GM03348 (cell line): ENCODE data around the gene ULBP2.
"Not testable (repeated sequence)": the region's sequence is repeated elsewhere in the genome, so short reads cannot be mapped to it uniquely, and the experiment has no call there.

Source experiments
- DNase-seq: peaks from one replicate; pipeline ENCODE4 v3.0.0; 2012; ENCODE audit warnings: low spot score

The ULBP2 gene

DNA sequence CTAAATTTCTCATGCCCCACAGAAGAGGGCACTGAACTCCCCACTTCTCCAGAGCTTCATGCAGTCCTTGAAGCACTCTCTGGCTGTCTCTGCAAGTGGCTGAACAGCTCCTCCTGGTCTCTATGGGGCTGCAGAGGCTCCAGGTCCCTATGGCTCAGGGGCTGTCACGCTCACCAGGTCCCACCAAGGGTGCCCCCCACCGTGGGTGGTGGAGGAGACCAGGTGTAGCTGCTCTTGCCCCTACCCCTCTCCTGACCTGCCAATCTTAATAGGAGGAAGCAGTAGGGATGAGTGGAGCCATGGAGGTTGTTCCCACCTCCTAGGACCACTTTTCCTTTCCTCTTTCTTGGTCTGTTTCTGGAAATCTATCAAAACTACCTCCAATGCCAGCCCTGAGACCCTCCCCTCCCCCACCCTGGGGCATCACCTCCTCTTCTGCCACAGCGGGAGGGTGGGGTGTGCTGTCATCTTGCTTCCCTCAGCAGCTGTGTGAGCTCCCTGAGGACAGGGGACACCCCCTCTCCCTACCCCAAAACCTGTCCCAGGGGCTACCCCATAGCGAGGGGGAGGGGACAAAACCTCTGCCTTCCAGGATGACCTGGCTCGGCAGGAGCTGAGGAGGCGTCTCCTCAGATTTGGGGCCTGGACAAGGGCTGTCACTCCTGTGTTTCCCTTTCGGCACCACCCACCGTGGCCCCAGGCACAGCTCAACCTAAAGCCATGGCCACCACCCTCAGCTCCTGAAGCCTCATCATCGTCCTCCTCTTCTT, 31.9 kb upstream of the ULBP2 start:
- DNase-seq = no peak

DNA sequence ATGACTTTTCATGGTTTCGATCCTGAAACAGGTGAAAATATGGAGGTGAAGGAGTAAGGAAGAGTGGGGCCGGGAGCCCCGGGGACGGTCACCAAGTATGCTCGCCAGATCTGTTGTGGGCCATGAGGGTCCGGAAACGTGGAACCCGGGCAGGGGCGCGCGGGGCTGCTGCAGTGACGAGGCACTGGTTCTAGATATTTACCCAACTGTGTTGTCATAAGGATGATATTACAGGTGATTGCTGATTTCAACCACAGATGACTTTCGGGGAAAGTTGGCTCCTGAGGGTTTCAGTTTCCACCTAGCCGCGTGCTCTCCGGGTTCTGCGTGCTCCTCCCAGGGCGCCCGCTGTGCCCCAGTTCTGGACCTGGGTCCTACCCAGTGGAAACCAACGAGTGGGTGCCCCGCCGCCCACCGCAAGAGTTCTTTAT, 31.1 kb upstream of the ULBP2 start:
- DNase-seq = no peak

DNA sequence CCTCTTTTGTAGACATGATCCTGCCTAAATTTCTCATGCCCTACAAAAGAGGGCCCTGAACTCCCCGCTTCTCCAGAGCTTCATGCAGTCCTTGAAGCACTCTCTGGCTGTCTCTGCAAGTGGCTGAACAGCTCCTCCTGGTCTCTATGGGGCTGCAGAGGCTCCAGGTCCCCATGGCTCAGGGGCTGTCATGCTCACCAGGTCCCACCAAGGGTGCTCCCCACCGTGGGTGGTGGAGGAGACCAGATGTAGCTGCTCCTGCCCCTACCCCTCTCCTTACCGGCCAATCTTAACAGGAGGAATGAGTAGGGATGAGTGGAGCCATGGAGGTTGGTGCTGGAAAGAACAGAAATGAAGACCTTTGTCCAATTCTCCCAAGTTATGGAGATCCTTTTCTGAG, 29.1 kb upstream of the ULBP2 start:
- DNase-seq = not testable (repeated sequence)

GRCh38 chr6:149913085-149913484, 28.7 kb upstream of the ULBP2 start:
- DNase-seq = no peak

DNA sequence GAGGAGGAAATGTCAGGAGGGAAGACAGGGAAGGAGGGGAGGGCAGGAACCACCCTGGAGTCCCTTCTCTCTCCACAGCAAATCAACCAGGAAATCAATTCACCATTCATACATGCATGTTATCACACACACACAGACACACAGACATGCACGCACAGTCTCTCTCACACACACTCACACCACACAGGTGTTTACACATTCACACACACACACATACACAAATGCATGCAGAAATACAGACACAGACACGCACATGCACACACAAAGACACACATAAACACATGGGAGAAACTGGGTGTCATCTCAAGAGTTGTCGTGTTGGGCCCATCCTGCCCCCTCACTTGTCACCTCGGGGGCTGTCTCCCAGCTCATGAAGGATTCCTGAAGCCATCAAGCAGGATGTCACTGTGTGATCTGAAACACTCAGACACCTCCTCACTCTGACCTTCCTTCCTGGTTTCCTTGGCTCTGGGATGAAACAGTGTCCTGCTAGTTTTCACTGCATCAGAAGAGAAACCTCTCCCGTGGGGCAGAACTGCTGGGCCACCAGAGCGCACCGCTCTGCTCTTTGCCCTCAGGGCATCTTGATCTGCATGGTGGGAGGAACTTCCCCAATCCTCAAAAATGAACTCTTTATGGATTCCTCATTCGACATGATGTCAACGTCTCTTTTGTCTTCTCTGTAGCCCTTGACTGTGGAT, 28.1 kb upstream of the ULBP2 start:
- DNase-seq = no peak

GRCh38 chr6:149915970-149916865, 25.6 kb upstream of the ULBP2 start:
- no peak for DNase-seq

- no peak for DNase-seq
These were observed 24.1 kb upstream of the ULBP2 start for GRCh38 chr6:149917679-149918078.

DNA sequence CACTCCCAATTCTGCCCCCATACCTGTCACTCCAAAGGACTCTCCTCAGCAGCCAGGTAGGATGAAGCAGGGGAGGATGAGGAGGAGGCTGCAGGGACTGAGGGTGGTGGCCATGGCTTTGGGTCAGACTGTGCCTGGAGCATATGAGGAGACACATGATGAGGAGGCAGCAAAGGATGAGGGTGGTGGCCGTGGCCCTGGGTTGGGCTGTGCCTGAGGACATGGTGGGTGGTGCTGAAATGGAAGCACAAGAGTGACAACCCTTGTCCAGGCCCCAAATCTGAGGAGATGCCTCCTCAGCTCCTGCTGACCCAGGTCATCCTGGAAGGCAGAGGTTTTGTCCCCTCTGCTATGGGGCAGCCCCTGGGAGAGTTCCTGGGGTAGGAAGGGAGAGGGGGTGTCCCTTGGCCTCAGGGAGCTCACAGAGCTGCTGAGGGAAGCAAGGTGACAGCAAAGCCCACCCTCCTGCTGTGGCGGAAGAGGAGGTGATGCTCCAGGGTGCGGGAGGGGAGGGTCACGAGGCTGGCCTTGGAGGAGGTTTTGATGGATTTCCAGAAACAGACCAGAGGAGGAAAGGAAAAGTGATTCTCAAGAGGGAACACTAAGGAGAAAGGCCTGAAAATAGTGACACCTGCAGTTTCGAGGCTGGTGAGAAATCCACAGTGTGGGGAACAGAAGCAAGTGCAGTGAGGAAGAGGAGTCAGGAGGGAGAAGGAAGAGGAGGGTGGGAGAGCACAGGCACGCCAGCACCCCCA, 23.5 kb upstream of the ULBP2 start:
- no peak for DNase-seq

DNA sequence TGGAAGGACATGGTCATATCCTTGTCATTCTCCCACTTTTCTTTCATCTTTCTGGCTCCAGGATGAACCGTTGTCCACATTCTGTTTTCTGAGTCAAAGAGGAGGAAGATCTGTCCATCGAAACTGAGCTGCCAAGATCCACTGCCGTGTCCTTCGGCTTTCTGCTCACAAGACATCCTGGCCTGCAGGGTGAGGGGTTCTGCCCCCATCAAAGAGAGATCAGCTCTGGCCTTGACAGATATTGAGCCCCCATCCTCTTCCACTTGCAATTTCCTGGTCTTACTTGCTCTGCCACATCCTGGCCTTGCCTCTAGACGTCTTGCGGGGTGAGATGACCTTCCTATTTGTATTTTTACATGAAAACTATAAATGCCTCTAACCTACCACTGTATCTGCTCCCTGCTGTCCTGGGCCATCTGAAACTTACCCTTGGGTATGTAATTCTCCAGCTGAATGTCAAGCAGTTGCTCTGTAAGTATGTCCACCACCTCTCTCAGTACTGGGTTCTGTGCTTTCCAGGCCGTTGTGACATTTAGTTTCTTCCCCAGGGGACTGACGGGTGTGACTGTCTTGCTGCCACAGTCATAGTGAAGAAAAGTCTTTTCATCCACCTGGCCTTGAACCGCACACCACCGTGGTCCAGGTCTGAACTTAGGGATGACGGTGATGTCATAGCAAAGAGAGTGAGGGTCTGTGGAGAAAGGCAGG, 22.5 kb upstream of the ULBP2 start:
- not testable (repeated sequence) for DNase-seq

DNA sequence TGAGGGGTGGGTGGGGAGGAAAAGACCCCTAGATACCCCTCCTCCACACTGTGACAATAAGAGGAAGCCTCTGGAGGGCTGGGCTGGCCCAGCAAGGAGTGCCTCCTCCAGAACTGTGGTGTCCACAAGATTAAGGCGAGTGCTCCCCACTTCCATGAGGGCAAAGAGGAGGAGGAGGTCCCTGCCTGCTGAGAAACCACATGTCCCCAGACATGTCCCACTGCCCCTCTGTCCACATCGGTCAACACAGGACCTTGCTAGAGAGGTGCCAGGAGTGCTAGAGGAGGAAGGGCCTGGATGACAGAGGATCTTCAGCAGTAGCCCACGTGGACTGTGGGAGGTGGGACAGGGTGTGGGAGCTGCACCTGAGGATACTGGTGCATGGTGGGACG, 22.0 kb upstream of the ULBP2 start:
- DNase-seq = no peak

- no peak for DNase-seq
These were observed 20.5 kb upstream of the ULBP2 start for GRCh38 chr6:149921361-149921760.

- not testable (repeated sequence) for DNase-seq
These were observed 19.7 kb upstream of the ULBP2 start for GRCh38 chr6:149922091-149922490.

GRCh38 chr6:149922642-149923326, 19.0 kb upstream of the ULBP2 start, which contains the start of gene RAET1G:
TSS of gene RAET1G (minus strand) at chr6:149923121. CDS start at chr6:149923010, 111 bp downstream.
- peak; percentile 97 for DNase-seq

DNA sequence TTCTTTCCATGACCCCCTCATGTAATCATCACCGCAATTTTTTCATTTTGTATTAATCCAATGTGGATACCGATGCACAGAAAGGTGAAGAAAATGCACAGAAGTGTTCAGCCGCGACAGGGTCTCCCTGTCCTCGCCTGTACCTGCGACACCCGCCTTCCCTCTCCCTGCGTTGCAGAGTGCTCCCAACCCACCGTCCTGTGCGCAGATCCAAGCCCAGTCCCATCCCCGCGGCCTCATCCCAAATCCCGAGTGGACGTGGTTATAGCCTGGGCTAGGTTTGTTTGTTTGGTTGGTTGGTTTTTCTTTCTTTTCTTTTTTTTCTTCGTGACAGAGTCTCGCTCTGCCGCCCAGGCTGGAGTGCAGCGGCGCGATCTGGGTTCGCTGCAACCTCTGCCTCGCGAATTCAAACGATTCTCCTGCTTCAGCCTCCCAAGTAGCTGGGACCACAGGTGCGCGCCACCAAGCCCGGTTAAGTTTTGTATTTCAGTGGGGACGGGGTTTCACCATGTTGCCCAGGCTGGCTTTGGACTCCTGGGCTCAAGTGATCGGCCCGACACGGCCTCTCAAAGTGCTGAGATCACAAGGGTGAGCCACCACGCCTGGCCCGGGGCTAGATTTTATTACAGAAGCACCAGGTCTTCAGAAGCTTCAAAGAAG, 18.4 kb upstream of the ULBP2 start:
- DNase-seq = no peak

DNA sequence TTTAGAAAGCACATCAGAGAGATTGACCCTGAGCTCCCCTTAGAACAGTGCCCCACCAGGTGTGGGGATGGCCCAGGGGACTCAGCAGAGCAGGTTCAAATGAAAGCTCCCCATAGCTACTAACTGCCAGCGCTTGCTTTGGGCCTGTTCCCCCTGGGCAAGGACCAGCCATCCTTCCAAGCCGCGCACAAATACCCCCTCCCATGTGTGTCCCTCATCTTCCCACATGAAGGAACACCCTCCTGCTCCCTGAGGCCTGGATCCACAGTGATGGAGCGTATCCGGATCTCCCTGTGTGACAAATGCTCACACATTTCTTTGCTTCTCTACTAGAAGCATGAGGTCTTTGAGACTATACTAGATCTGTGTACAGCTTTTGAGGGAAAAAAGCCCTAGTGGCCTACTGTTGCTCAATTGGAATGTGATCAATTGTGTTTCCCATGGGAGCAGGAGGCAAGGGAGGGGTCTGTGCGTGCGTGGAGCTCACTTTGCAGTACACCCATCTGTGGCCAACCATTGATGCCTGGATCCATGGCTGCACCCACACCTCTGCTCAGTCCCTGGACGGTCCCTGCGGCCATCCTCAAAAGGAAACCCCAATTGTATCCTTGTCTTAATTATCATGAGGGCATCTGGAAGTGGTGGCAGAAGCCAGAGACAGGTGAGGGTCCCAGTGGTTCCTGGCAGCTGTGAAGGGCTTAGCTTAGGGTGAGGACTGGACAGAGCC, 17.4 kb upstream of the ULBP2 start:
- no peak for DNase-seq

DNA sequence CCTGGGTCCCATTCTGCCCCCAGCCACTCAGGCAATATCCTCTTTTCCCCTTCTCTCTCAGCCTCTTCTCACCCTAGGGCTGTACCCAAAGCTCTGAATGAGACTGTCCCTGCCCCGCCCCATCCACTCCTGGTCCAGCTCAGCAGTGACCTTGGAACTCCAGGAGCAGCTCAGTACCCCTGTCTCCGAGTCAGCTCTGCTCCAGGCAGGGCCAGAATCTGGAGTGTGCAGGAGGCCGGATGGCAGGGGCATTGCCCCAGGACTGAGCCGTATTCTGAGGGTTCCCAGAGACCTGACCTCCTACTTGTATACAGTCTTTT, 16.9 kb upstream of the ULBP2 start:
- no peak for DNase-seq

GRCh38 chr6:149925253-149925973, 16.4 kb upstream of the ULBP2 start:
- DNase-seq = peak; percentile 45

DNA sequence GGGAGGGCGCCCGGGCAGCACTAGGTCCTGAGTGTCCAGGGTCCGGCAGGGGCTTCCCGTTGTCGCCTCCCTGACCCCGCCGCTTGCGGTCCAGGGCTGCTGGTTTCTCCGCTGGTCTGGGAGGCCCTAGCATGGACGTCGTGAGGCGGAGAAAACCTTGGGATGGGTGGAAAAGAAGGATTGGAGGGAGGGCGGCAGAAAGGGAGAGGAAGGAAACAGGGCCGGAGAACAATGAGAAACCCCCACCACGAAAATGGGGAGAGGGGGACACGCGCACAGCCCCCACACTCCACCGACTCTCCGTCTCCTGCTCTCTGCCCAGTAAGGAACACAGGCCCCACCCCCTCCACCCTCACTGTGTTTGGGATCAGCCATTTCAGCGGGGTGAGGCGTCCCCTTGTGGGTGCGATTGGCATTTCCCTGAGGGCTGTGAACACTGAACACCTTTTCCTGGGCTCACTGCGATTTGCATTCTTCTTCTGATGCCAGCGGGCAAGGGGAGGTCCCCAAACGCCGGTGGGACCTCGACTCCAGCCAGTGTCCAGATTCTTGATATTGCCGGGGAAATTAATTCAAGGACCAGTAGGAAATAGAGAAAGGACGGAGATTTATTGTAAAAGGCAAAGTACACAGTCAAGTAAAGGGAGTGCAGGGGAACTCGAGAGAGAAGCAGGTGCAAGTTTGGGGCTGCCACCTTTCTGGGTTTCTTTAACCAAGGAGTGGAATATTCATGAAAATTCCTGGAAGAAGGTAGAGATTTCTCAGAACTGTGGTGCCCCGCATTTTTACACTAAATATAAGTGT, 15.6 kb upstream of the ULBP2 start:
- peak; percentile 84 for DNase-seq
